DLD1 (cell line): ENCODE measurements around the gene CSAG1.
"Not testable (repeated sequence)": the region's sequence is repeated elsewhere in the genome, so short reads cannot be mapped to it uniquely, and the experiment has no call there.

Experiments
- in situ Hi-C: cut with HindIII; loops from 2 replicates; pipeline ENCODE4 v1.10.0; 2017; ENCODE audit warnings: low sequenced_read_pairs

Gene CSAG1

GRCh38 chrX:152733261-152733975 is at the start of gene CSAG1, which contains the start of gene MAGEA12:
TSS of gene CSAG1 (minus strand) at chrX:152733721. CDS start at chrX:152732460, 1,261 bp downstream.
TSS of gene MAGEA12 (plus strand) at chrX:152733757. CDS start at chrX:152736162, 2,405 bp downstream.
- in situ Hi-C loops: no loop called here

GRCh38 chrX:152769549-152770289 is 36.2 kb upstream of the CSAG1 start, which contains the start of gene MAGEA6:
TSS of gene MAGEA6 (minus strand) at chrX:152769689. CDS start at chrX:152767650, 2,039 bp downstream.
- in situ Hi-C loops: not testable (repeated sequence)

GRCh38 chrX:152766562-152766961 is 33.0 kb upstream of the CSAG1 start:
- in situ Hi-C loops: not testable (repeated sequence)

GRCh38 chrX:152761582-152761981 is 28.1 kb upstream of the CSAG1 start:
- in situ Hi-C loops: not testable (repeated sequence)

GRCh38 chrX:152759544-152759943 is 26.0 kb upstream of the CSAG1 start:
- in situ Hi-C loops: not testable (repeated sequence)

- in situ Hi-C loops: not testable (repeated sequence)
These were observed 25.4 kb upstream of the CSAG1 start, which contains the start of gene CSAG3 for GRCh38 chrX:152758918-152759317. TSS of gene CSAG3 (plus strand) at chrX:152759218.

GRCh38 chrX:152754871-152755270 is 21.4 kb upstream of the CSAG1 start:
- in situ Hi-C loops: not testable (repeated sequence)

- in situ Hi-C loops: not testable (repeated sequence)
These were observed 20.4 kb upstream of the CSAG1 start, which contains the start of gene MAGEA2 for GRCh38 chrX:152753686-152754650. TSS of gene MAGEA2 (minus strand) at chrX:152753842. CDS start at chrX:152751363, 2,479 bp downstream.

- in situ Hi-C loops: no loop called here
These were observed 5.0 kb upstream of the CSAG1 start for GRCh38 chrX:152738560-152738959.

GRCh38 chrX:152736528-152736927 is 3.0 kb upstream of the CSAG1 start:
- in situ Hi-C loops: not testable (repeated sequence)

GRCh38 chrX:152735860-152736511 is 2.5 kb upstream of the CSAG1 start:
- in situ Hi-C loops: no loop called here

GRCh38 chrX:152735101-152735500 is 1.6 kb upstream of the CSAG1 start:
- in situ Hi-C loops: no loop called here

GRCh38 chrX:152734143-152734858 is 780 bp upstream of the CSAG1 start:
- in situ Hi-C loops: not testable (repeated sequence)

- in situ Hi-C loops: no loop called here
These were observed 8.1 kb downstream of the CSAG1 start for GRCh38 chrX:152725409-152725808.

- in situ Hi-C loops: not testable (repeated sequence)
These were observed 19.4 kb downstream of the CSAG1 start, which contains the start of gene MAGEA2B for GRCh38 chrX:152713815-152714787. TSS of gene MAGEA2B (plus strand) at chrX:152714628. CDS start at chrX:152717107, 2,479 bp downstream.

- in situ Hi-C loops: not testable (repeated sequence)
These were observed 20.3 kb downstream of the CSAG1 start for GRCh38 chrX:152713195-152713594.

GRCh38 chrX:152709173-152709572 is 24.3 kb downstream of the CSAG1 start, which contains the start of gene CSAG2:
TSS of gene CSAG2 (minus strand) at chrX:152709273. CDS start at chrX:152709112, 161 bp downstream.
- in situ Hi-C loops: not testable (repeated sequence)

- in situ Hi-C loops: not testable (repeated sequence)
These were observed 27.0 kb downstream of the CSAG1 start for GRCh38 chrX:152706500-152706899.
